ENCODE data around the gene ZNF277. TPM values are rescaled to one million over a fixed set of nuclear protein-coding genes. Genes with fewer than 3 reads are reported as not detected.

ZNF277 gene
- polyA plus RNA-seq, 1 donor (not counting 4 experiments of a cell fraction or from before 2014, with no cell fraction given), result 20.2 TPM

GRCh38 chr7:112233048-112233697 lies 26.7 kb downstream of the ZNF277 start:
- TF ChIP-seq EZH2 (IDR thresholded peaks at IDR 0.05; ENCODE audit: low read length), result no peak
- TF ChIP-seq, protein P1, sequence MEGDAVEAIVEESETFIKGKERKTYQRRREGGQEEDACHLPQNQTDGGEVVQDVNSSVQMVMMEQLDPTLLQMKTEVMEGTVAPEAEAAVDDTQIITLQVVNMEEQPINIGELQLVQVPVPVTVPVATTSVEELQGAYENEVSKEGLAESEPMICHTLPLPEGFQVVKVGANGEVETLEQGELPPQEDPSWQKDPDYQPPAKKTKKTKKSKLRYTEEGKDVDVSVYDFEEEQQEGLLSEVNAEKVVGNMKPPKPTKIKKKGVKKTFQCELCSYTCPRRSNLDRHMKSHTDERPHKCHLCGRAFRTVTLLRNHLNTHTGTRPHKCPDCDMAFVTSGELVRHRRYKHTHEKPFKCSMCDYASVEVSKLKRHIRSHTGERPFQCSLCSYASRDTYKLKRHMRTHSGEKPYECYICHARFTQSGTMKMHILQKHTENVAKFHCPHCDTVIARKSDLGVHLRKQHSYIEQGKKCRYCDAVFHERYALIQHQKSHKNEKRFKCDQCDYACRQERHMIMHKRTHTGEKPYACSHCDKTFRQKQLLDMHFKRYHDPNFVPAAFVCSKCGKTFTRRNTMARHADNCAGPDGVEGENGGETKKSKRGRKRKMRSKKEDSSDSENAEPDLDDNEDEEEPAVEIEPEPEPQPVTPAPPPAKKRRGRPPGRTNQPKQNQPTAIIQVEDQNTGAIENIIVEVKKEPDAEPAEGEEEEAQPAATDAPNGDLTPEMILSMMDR (optimal IDR thresholded peaks at IDR 0.05 in 1 of 3, IDR thresholded peaks at IDR 0.05 in 1 of 3, conservative IDR thresholded peaks at IDR 0.05 in 1 of 3; ENCODE audit: extremely low read depth in 1 of 3, insufficient read depth in 2 of 3, low read length in 3 of 3), result no peak

GRCh38 chr7:112234147-112234546 lies 27.7 kb downstream of the ZNF277 start:
- Histone ChIP-seq H3K36me3 (ENCODE audit: control insufficient read depth in 2 of 2, extremely low read depth in 1 of 2, insufficient read depth in 2 of 2, low read length in 2 of 2) (no peaks in the 10 kb centered on the region), H3K9ac (ENCODE audit: control insufficient read depth, extremely low read depth, insufficient read depth, low read length) (no peak overlapping the region), H3K27me3 (ENCODE audit: control insufficient read depth, extremely low read depth, insufficient read depth, low read length) (no peaks in the 10 kb centered on the region), H3K27ac (ENCODE audit: control insufficient read depth, insufficient read depth, low read length) (no peak overlapping the region), H3K4me1 (ENCODE audit: control insufficient read depth, extremely low read depth, insufficient read depth, low read length) (peaks cover 14% of the 10 kb centered on the region), H3K9me3 (ENCODE audit: control insufficient read depth, low read depth, low read length) (no peaks in the 10 kb centered on the region), H3K4me2 (ENCODE audit: control insufficient read depth, extremely low read depth, insufficient read depth, low read depth, low read length) (no peak overlapping the region), H3K79me2 (ENCODE audit: control insufficient read depth, insufficient read depth, low read length) (peaks cover 8% of the 10 kb centered on the region), H4K20me1 (ENCODE audit: control insufficient read depth, extremely low read depth, insufficient read depth, low read length) (no peaks in the 10 kb centered on the region), H2AFZ (ENCODE audit: control insufficient read depth, low read length) (no peak overlapping the region), H3K4me3 (ENCODE audit: control insufficient read depth in 2 of 3, extremely low read depth in 1 of 3, insufficient read depth in 2 of 3, low read depth in 1 of 3, low read length in 3 of 3) (no peak overlapping the region), H3K9me1 (ENCODE audit: control insufficient read depth, extremely low read depth, insufficient read depth, low read length) (peaks cover 3% of the 10 kb centered on the region)
- DNase-seq (ENCODE audit: low read depth, low spot score) (no peak), FAIRE-seq (no peak)
- dilution Hi-C loops (cut with MboI; ENCODE audit: extremely low pct_ligation_motif_present, low sequenced_read_pairs), result no loop called here
- no peak for TF ChIP-seq EZH2 (IDR thresholded peaks at IDR 0.05; ENCODE audit: low read length)
- TF ChIP-seq, protein P1 (optimal IDR thresholded peaks at IDR 0.05 in 1 of 3, IDR thresholded peaks at IDR 0.05 in 1 of 3, conservative IDR thresholded peaks at IDR 0.05 in 1 of 3; ENCODE audit: extremely low read depth in 1 of 3, insufficient read depth in 2 of 3, low read length in 3 of 3), result no peak

More at GRCh38 chr7:112233048-112233697, 26.7 kb downstream of the ZNF277 start:
- no peaks in the 10 kb centered on the region for H3K36me3 ChIP-seq (ENCODE audit: control insufficient read depth in 2 of 2, extremely low read depth in 1 of 2, insufficient read depth in 2 of 2, low read length in 2 of 2)
- H3K79me2 ChIP-seq (ENCODE audit: control insufficient read depth, insufficient read depth, low read length), result peaks cover 8% of the 10 kb centered on the region
- no peaks in the 10 kb centered on the region for H3K9me3 ChIP-seq (ENCODE audit: control insufficient read depth, low read depth, low read length)
- H3K9ac ChIP-seq (ENCODE audit: control insufficient read depth, extremely low read depth, insufficient read depth, low read length), result no peak overlapping the region
- no peak for FAIRE-seq
- no peak overlapping the region for H2AFZ ChIP-seq (ENCODE audit: control insufficient read depth, low read length)
- H3K4me2 ChIP-seq (ENCODE audit: control insufficient read depth, extremely low read depth, insufficient read depth, low read depth, low read length), result no peak overlapping the region
- no peaks in the 10 kb centered on the region for H3K9me1 ChIP-seq (ENCODE audit: control insufficient read depth, extremely low read depth, insufficient read depth, low read length)
- no peak overlapping the region for H3K27ac ChIP-seq (ENCODE audit: control insufficient read depth, insufficient read depth, low read length)
- H3K27me3 ChIP-seq (ENCODE audit: control insufficient read depth, extremely low read depth, insufficient read depth, low read length), result no peaks in the 10 kb centered on the region
- H3K4me3 ChIP-seq (ENCODE audit: control insufficient read depth in 2 of 3, extremely low read depth in 1 of 3, insufficient read depth in 2 of 3, low read depth in 1 of 3, low read length in 3 of 3), result no peak overlapping the region
- no peak for DNase-seq (ENCODE audit: low read depth, low spot score)
- peaks cover 4% of the 10 kb centered on the region for H3K4me1 ChIP-seq (ENCODE audit: control insufficient read depth, extremely low read depth, insufficient read depth, low read length)
- dilution Hi-C loops (cut with MboI; ENCODE audit: extremely low pct_ligation_motif_present, low sequenced_read_pairs), result no loop called here
- no peaks in the 10 kb centered on the region for H4K20me1 ChIP-seq (ENCODE audit: control insufficient read depth, extremely low read depth, insufficient read depth, low read length)
